CD4-positive, alpha-beta memory T cell (primary cell): Measurements from ENCODE around the gene ARID2. TPM values are rescaled to one million over a fixed set of nuclear protein-coding genes. Genes with fewer than 3 reads are reported as not detected.

Experiments
- CTCF ChIA-PET: fragments of 350-600 bp; sonication (Branson Sonifier 250); formaldehyde crosslinking; loops from one replicate; lab custom pipeline; 2021; ENCODE audit warnings: inconsistent platforms; ENCODE audit not compliant: partially characterized antibody; lab: Charles Lee
- POLR2A ChIA-PET: fragments of 350-600 bp; sonication (Branson Sonifier 250); formaldehyde crosslinking; loops from one replicate; lab custom pipeline; 2021; ENCODE audit not compliant: partially characterized antibody; lab: Charles Lee
- DNase-seq, 5 donors: peaks; one replicate each; pipeline versions ENCODE4 v3.0.0 to v3.0.0-alpha.2; 2020 to 2022; ENCODE audit warnings: mixed read lengths in 1 of 5
- H3K27ac ChIP-seq: one replicate; pipeline ENCODE4 v1.7.0; 2013; ENCODE audit warnings: low read depth, low read length
- H3K27me3 ChIP-seq: 2 replicates; pipeline ENCODE4 v1.7.0; 2013; ENCODE audit warnings: mild to moderate bottlenecking, low read length, moderate library complexity; ENCODE audit not compliant: insufficient read depth
- H3K36me3 ChIP-seq: 2 replicates; pipeline ENCODE4 v1.7.0; 2013; ENCODE audit warnings: mild to moderate bottlenecking, low read length, moderate library complexity; ENCODE audit not compliant: insufficient read depth
- H3K4me1 ChIP-seq: 2 replicates; pipeline ENCODE4 v1.7.0; 2013; ENCODE audit warnings: mild to moderate bottlenecking, low read length, moderate library complexity; ENCODE audit not compliant: insufficient read depth
- H3K4me3 ChIP-seq, 2 donors: one replicate each; pipeline ENCODE4 v1.7.0; 2013; ENCODE audit warnings: low read length in 2 of 2, mild to moderate bottlenecking in 1 of 2
- H3K9me3 ChIP-seq, 2 donors: one replicate each; pipeline ENCODE4 v1.7.0; 2013; ENCODE audit warnings: low read length in 2 of 2, control low read depth in 1 of 2; ENCODE audit not compliant: control insufficient read depth in 1 of 2
- H3K27ac Mint-ChIP-seq, 7 donors: one replicate each; pipeline ENCODE4 v1.8.0; 2020 to 2021; ENCODE audit warnings: mixed read lengths in 7 of 7, mild to moderate bottlenecking in 6 of 7, inconsistent platforms in 3 of 7, moderate library complexity in 3 of 7
- H3K27me3 Mint-ChIP-seq, 2 donors: one replicate each; pipeline ENCODE4 v1.8.0; 2020 to 2021; ENCODE audit warnings: mixed read lengths in 2 of 2
- H3K36me3 Mint-ChIP-seq, 2 donors: one replicate each; pipeline ENCODE4 v1.8.0; 2020 to 2021; ENCODE audit warnings: mixed read lengths in 2 of 2, inconsistent platforms in 1 of 2, mild to moderate bottlenecking in 1 of 2
- H3K4me1 Mint-ChIP-seq, 4 donors: one replicate each; pipeline ENCODE4 v1.8.0; 2020 to 2021; ENCODE audit warnings: mixed read lengths in 4 of 4, mild to moderate bottlenecking in 1 of 4
- H3K4me3 Mint-ChIP-seq, 8 donors: one replicate each; pipeline ENCODE4 v1.8.0; 2020 to 2021; ENCODE audit warnings: mixed read lengths in 8 of 8, mild to moderate bottlenecking in 7 of 8, moderate library complexity in 6 of 8, inconsistent platforms in 3 of 8
- H3K9me3 Mint-ChIP-seq, 8 donors: one replicate each; pipeline ENCODE4 v1.8.0; 2020 to 2021; ENCODE audit warnings: mixed read lengths in 8 of 8, mild to moderate bottlenecking in 5 of 8, inconsistent platforms in 3 of 8, moderate library complexity in 1 of 8
- intact Hi-C: fragments of 100-400 bp; cut with micrococcal nuclease; formaldehyde crosslinking; loops from one replicate; pipeline ENCODE4 v1.15.1; 2023
- polyA plus RNA-seq, 2 donors: library from polyadenylated mRNA; unstranded; fragments of 300-500 nt; fragmentation: Illumina TruSeq; gene quantifications; one replicate each; pipeline ENCODE4 v1.2.3, GENCODE V29; 2021
- total RNA-seq, 2 experiments: library from RNA; stranded (reverse); gene quantifications; one replicate each; pipeline ENCODE4 v1.2.3, GENCODE V29; 2021

ARID2 gene
- total and polyA plus RNA-seq, 4 experiments from 2014 or later: 6.3 to 51.8 (median 31.9) TPM

DNA sequence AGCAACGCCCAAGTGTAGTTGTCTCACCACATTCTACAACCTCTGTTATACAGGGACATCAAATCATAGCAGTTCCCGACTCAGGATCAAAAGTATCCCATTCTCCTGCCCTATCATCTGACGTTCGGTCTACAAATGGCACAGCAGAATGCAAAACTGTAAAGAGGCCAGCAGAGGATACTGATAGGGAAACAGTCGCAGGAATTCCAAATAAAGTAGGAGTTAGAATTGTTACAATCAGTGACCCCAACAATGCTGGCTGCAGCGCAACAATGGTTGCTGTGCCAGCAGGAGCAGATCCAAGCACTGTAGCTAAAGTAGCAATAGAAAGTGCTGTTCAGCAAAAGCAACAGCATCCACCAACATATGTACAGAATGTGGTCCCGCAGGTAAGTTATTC lies 123.0 kb downstream of the ARID2 start:
- intact Hi-C loops: no loop called here
- H3K27me3 Mint-ChIP-seq: no peaks in the 10 kb centered on the region
- H3K4me3 ChIP-seq: no peak overlapping the region
- peaks cover 0 to 5% (median 2%) of the 10 kb centered on the region in 4 donors for H3K4me1 Mint-ChIP-seq
- H3K9me3 ChIP-seq: no peaks in the 10 kb centered on the region
- H3K9me3 Mint-ChIP-seq: no peaks in the 10 kb centered on the region
- no peak overlapping the region for H3K27ac ChIP-seq
- ChIA-PET POLR2A (no interaction called here), CTCF (no interaction called here)
- DNase-seq: no peak
- H3K36me3 ChIP-seq: peaks cover 26% of the 10 kb centered on the region
- H3K27ac Mint-ChIP-seq: no peak overlapping the region
- no peaks in the 10 kb centered on the region for H3K4me1 ChIP-seq
- H3K27me3 ChIP-seq: no peaks in the 10 kb centered on the region
- H3K36me3 Mint-ChIP-seq: peaks cover 46 to 59% of the 10 kb centered on the region in 2 donors
- no peak overlapping the region for H3K4me3 Mint-ChIP-seq

DNA sequence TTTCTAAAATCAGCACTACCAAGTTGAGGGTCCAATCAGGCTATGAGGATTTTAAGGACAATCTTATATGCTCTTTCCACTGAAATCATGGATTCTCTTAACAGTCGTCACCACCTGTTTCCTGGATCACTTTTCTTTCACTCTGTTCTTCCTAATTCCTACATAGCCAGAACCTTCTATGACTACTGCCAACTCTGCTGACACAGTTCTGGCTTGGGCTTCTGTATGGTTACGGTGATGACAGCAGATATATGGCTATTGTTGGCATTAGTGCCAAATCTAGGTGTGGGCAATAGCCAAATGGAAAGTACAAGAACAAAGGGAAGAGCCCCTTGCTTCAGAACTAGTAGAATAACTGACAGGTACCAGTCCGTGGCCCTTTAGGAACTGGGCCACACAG lies 124.0 kb downstream of the ARID2 start:
- intact Hi-C loops: no loop called here
- H3K27me3 ChIP-seq: no peaks in the 10 kb centered on the region
- Mint-ChIP-seq H3K27me3 (no peaks in the 10 kb centered on the region), H3K27ac (no peak overlapping the region), H3K9me3 (no peaks in the 10 kb centered on the region), H3K4me1 (peaks cover 0 to 6% (median 5%) of the 10 kb centered on the region in 4 donors), H3K36me3 (peaks cover 53 to 60% of the 10 kb centered on the region in 2 donors), H3K4me3 (no peak overlapping the region)
- CTCF ChIA-PET: no interaction called here
- H3K4me1 ChIP-seq: no peaks in the 10 kb centered on the region
- no peak overlapping the region for H3K27ac ChIP-seq
- H3K36me3 ChIP-seq: peaks cover 29% of the 10 kb centered on the region
- POLR2A ChIA-PET: no interaction called here
- DNase-seq: no peak
- no peaks in the 10 kb centered on the region for H3K9me3 ChIP-seq
- no peak overlapping the region for H3K4me3 ChIP-seq

DNA sequence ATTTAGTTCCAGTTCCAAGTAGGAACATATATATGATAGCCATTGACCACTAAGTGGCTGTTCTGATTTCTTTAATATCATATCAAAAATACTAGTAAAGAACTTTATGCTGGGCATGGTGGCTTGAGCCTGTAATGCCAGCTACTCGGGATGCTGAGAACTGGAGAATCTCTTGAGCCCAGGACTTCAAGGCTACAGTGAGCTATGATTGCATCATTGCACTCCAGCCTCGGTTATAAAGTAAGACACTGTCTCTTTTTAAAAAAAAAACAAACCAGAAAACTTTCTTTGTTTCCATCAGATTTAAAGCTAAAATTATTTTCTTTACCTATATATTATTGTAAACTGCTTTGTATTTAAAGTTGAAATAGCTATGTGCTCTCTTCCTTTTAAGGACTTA lies 133.8 kb downstream of the ARID2 start:
- H3K27ac ChIP-seq: no peak overlapping the region
- H3K4me3 ChIP-seq: no peak overlapping the region
- Mint-ChIP-seq H3K27ac (no peak overlapping the region), H3K36me3 (peaks cover 47 to 51% of the 10 kb centered on the region in 2 donors), H3K4me1 (peaks cover 2 to 9% (median 8%) of the 10 kb centered on the region in 4 donors), H3K4me3 (no peak overlapping the region), H3K27me3 (no peaks in the 10 kb centered on the region), H3K9me3 (peaks cover 0 to 5% (median 0%) of the 10 kb centered on the region in 8 donors)
- no peaks in the 10 kb centered on the region for H3K27me3 ChIP-seq
- intact Hi-C loops: no loop called here
- ChIA-PET POLR2A (interaction anchor here (1.2 kb wide), 1 partner anchor 8 kb away, joined by 3 read pairs; no protein-coding TSS in a partner anchor), CTCF (no interaction called here)
- DNase-seq: no peak
- H3K36me3 ChIP-seq: peaks cover 12% of the 10 kb centered on the region
- no peaks in the 10 kb centered on the region for H3K9me3 ChIP-seq
- H3K4me1 ChIP-seq: no peaks in the 10 kb centered on the region

DNA sequence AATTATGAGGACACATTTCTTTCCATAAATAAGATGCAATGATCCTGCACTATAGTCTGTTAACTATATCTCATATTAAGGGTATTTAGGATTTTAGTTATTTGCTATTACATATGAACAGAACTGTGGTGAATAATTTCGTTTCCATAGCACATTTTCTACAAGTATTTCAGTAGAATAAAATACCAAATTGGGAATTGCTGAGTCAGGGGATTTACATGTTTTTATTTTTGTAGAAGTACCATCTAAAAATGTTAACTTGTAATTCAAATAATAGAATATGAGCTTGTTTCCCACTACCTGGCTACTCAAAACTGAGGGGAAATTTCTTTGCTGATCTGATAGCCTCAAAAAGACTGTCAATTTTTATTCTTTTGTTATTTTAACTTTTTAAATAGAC lies 136.8 kb downstream of the ARID2 start:
- intact Hi-C loops: no loop called here
- ChIA-PET CTCF (no interaction called here), POLR2A (interaction anchor here (0.6 kb wide), 1 partner anchor 12 kb away, joined by 3 read pairs; no protein-coding TSS in a partner anchor)
- Histone ChIP-seq H3K9me3 (no peaks in the 10 kb centered on the region), H3K27me3 (no peaks in the 10 kb centered on the region), H3K36me3 (peaks cover 10% of the 10 kb centered on the region), H3K27ac (no peak overlapping the region), H3K4me1 (no peaks in the 10 kb centered on the region), H3K4me3 (no peak overlapping the region)
- H3K4me1 Mint-ChIP-seq: peaks cover 8 to 21% (median 16%) of the 10 kb centered on the region in 4 donors
- H3K27ac Mint-ChIP-seq: peak overlapping the region in 1 of 7 donors; percentile 4
- peaks cover 0 to 5% (median 0%) of the 10 kb centered on the region in 8 donors for H3K9me3 Mint-ChIP-seq
- peaks cover 53 to 60% of the 10 kb centered on the region in 2 donors for H3K36me3 Mint-ChIP-seq
- DNase-seq: no peak
- H3K27me3 Mint-ChIP-seq: no peaks in the 10 kb centered on the region
- no peak overlapping the region for H3K4me3 Mint-ChIP-seq

DNA sequence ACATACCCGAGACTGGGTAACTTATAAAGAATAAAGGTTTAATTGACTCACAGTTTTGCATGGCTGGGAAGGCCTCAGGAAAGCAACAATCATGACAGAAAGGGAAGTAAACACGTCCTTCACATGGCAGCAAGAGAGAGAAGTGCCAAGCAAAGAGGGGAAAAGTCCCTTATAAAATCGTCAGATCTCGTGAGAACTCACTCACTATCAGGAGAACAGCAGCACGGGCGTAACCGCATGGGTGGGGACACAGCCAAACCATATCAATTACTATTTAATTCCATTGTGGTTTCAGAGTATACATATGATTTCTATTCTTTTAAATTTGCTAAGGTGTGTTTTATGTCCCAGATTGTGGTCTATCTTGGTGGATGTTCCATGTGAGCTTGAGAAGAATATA lies 142.9 kb downstream of the ARID2 start:
- no peak overlapping the region for H3K27ac ChIP-seq
- ChIA-PET CTCF (no interaction called here), POLR2A (no interaction called here)
- no peaks in the 10 kb centered on the region for H3K27me3 Mint-ChIP-seq
- no peak overlapping the region for H3K4me3 ChIP-seq
- H3K4me3 Mint-ChIP-seq: peak overlapping the region in 2 of 8 donors; percentile 15 to 30
- peaks cover 25 to 40% (median 27%) of the 10 kb centered on the region in 4 donors for H3K4me1 Mint-ChIP-seq
- H3K9me3 ChIP-seq: no peaks in the 10 kb centered on the region
- no peak for DNase-seq
- peaks cover 4% of the 10 kb centered on the region for H3K4me1 ChIP-seq
- H3K27ac Mint-ChIP-seq: peak overlapping the region in 5 of 7 donors; percentile 5 to 86 (median 37)
- no peaks in the 10 kb centered on the region for H3K27me3 ChIP-seq
- peaks cover 4% of the 10 kb centered on the region for H3K36me3 ChIP-seq
- H3K9me3 Mint-ChIP-seq: peaks cover 0 to 7% (median 0%) of the 10 kb centered on the region in 8 donors
- peaks cover 52 to 73% of the 10 kb centered on the region in 2 donors for H3K36me3 Mint-ChIP-seq
- intact Hi-C loops: no loop called here

DNA sequence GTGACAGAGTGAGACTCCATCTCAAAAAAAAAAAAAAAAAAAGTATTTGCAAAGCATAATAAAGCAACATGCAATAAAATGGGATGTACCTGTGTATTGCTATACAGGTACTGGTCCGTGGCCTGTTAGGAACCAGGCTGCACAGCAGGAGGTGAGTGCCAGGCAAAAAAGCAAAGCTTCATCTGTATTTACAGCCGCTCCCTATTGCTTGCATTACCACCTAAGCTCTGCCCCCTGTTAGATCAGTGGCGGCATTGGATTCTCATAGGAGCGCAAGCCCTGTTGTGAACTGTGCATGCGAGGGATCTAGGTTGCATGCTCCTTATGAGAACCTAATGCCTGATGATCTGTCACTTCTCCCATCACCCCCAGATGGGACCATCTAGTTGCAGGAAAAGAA lies 147.6 kb downstream of the ARID2 start:
- peaks cover 9% of the 10 kb centered on the region for H3K36me3 ChIP-seq
- Mint-ChIP-seq H3K9me3 (peaks cover 0 to 7% (median 0%) of the 10 kb centered on the region in 8 donors), H3K36me3 (peaks cover 58 to 66% of the 10 kb centered on the region in 2 donors), H3K27me3 (no peaks in the 10 kb centered on the region), H3K4me1 (peaks cover 36 to 62% (median 40%) of the 10 kb centered on the region in 4 donors), H3K27ac (peak overlapping the region in 1 of 7 donors; percentile 25), H3K4me3 (peak overlapping the region in 1 of 8 donors; percentile 12)
- no peak overlapping the region for H3K27ac ChIP-seq
- POLR2A ChIA-PET: interaction anchor here (0.6 kb wide), 1 partner anchor 25 kb away, joined by 3 read pairs; no protein-coding TSS in a partner anchor
- H3K27me3 ChIP-seq: no peaks in the 10 kb centered on the region
- peaks cover 35% of the 10 kb centered on the region for H3K4me1 ChIP-seq
- CTCF ChIA-PET: no interaction called here
- H3K4me3 ChIP-seq: no peak overlapping the region
- intact Hi-C loops: no loop called here
- DNase-seq: no peak
- H3K9me3 ChIP-seq: no peaks in the 10 kb centered on the region

DNA sequence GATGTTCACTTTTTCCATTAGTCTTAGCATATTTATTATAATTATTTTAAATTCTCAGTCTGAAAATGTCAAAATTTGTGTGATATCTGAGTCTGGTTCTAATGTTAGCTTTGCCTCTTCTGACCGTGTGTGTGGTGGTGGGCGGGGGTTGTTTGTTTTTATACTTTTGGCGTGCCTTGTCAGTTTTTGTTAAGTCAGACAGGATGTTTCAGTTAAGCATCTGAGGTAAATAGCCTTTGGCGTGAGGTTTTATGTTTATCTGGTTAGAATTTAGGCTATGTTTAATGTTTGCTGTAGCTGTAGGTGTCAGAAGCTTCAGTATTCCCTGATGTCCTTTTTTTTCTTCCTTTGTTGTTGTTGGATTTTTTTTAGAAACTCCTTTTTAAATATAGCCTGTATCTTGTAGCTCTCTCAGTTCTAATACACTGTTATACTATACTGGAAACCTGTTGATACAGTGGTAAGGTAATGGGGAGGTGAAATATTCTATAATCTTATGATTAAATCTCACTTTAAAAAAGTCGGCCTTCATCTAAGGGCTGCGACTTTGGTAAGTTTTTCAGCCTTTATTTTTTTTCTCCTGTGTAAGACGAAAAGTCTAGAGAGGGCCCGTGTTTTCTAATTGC lies 149.2 kb downstream of the ARID2 start:
- Mint-ChIP-seq H3K9me3 (peaks cover 0 to 4% (median 0%) of the 10 kb centered on the region in 8 donors), H3K4me3 (peak overlapping the region in 7 of 8 donors; percentile 21 to 77 (median 59)), H3K4me1 (peaks cover 33 to 50% (median 37%) of the 10 kb centered on the region in 4 donors), H3K27me3 (no peaks in the 10 kb centered on the region), H3K36me3 (peaks cover 58 to 63% of the 10 kb centered on the region in 2 donors), H3K27ac (peak overlapping the region; percentile 25 to 87 (median 71))
- ChIA-PET CTCF (no interaction called here), POLR2A (interaction anchor here (0.6 to 1.8 kb wide), 10 partner anchors 9 to 152 kb away, joined by 3 to 9 read pairs (median 3); partner anchors contain the start of genes ARID2 and SCAF11)
- H3K36me3 ChIP-seq: peaks cover 9% of the 10 kb centered on the region
- intact Hi-C loops: no loop called here
- DNase-seq: peak in 4 of 5 donors; percentile 13 to 45 (median 28)
- H3K27ac ChIP-seq: peak overlapping the region; percentile 8
- H3K9me3 ChIP-seq: no peaks in the 10 kb centered on the region
- H3K27me3 ChIP-seq: no peaks in the 10 kb centered on the region
- no peak overlapping the region for H3K4me3 ChIP-seq
- H3K4me1 ChIP-seq: peaks cover 35% of the 10 kb centered on the region
